Activated T-helper 9 cell treated with anti-CD3 and anti-CD28 coated beads, Interleukin-2, amount 50 U/mL, for 16 hours (primary cell): ENCODE data around the gene ANKRD33.
"Not testable (repeated sequence)": the region's sequence is repeated elsewhere in the genome, so short reads cannot be mapped to it uniquely, and the experiment has no call there.

ENCODE experiments used
- DNase-seq: peaks from one replicate; pipeline ENCODE4 v3.0.0-alpha.2; 2020; ENCODE audit warnings: low read depth

Gene ANKRD33

DNA sequence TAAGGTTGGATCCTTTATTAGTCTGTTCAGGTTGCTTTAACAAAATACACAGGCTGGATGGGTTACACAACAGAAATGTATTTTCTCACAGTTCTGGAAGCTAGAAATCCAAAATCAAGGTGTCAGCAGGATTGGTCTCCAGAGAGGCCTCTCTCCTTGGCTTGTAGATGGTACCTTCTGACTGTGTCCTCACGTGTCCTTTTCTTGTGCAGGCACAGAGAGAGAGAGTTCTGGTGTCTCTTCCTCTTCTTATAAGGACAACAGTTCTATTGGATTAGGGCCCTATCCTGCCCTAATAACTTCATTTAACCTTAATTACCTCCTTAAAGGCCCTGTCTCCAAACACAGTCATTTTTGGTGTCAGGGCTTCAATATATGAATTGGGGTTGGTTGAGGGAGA is 4.6 kb upstream of the ANKRD33 start:
- DNase-seq: no peak

DNA sequence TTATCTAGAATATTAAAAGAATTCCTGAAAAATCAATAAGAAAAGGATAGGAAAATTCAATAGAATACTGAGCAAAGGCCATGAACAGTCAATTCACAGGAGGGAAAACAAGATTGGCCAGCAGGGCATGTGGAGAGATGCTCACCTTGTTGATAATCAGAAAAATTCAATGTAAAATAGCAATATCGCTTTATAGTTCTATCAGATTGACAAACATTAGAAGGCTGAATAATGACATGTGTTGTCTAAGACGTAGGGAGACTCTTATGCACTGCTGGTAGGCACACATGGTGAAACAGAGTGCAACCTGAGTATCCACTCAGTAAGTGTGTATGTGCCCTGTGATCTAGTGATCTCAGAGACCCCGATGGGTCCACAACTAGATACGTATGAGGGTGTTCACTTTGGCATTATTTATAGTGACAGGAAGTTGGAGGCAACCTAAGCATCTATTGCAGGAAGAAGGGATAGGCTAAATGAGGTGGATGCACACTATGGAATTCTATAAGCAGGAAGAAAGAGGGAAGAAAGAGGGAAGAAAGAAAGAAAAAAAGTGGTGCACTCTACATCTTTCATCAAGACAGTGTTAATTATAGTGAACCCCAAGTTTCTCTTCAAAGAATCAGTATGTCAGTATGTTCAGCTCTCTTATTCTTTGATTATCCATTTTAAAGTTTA is 3.8 kb upstream of the ANKRD33 start:
- DNase-seq: no peak

DNA sequence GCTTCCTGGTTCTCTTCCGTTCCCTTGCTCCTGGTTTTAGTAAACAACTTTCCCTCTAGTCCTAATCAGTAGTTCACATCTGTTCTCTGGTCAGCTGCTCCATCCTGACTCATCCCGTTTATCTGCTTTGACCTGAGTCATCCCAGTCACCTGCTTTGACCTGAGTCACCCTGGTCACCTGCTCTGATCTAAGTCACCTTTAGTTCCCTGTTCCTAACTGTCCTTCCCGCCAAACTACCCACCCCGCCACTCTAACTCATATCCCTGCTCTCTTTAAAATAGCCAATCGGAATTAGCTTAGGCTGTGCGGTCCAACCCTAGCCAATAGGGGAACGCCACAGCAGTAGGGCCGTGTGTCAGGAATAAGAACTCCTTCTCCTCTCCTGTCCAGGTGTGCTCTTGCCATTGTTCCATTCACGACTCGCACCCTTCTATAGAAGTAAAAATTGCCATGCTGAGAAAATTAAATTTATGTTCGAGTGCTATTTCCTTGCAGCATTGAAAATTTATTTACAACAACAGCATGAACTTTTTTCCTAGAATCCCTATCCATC is 3.1 kb upstream of the ANKRD33 start:
- DNase-seq: no peak

DNA sequence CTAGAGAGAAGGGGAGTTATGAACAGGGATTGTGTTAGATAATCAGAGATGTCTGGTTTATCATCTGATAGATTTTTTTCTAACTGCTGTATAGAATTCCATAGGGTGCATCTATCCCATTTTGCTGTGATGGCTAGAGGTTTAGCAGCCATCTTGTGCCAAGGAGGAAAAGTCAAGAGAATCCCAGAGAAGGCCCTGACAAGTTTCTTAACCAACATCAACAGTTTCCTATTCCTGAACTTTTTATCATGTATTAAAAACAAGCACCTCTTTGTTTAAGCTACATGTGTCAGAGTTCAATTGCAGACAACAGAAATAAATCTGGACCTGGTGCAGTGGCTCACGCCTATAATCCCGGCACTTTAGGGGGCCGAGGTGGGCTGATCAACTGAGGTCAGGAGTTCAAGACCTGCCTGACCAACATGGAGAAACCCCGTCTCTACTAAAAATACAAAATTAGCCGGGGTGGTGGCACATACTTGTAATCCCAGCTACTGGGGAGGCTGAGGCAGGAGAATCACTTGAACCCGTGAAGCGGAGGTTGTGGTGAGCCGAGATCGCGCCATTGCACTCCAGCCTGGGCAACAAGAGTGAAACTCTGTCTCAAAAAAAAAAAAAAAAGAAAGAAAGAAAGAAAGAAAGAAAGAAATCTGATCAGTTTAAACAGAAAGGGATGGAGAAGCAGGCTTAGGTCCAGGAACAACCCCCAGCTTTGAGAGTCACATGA is 2.4 kb upstream of the ANKRD33 start:
- DNase-seq: not testable (repeated sequence)

DNA sequence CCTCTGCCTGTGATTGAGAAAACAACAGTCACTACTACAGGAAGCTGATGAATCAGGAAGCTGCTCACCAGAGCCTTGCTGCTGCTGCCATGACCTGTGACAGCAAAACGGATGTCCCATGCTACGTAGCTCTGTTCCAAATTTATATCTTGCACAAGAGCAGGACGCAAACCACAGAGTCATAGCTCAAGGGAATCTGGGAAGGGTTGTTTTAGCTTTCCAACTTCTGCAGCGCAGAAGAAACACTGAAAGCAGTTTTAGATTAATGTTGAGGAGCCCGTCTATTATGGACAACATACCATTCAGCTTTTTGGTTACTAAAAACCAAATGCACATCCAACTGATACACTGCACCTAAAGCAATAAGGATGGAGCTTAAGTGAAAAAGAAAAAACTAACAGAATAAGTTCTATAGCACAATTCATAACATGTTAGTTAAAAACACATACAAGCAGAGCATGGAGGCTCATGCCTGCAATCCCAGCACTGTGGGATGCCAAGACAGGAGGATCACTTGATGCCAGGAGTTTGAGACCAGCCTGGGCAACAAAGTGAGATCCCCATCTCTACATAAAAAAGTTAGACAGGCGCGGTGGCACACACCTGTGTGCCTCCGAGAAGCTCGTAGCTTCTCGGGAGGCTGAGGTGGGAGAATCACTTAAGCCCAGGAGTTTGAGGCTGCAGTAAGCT is 1.7 kb upstream of the ANKRD33 start:
- no peak for DNase-seq

DNA sequence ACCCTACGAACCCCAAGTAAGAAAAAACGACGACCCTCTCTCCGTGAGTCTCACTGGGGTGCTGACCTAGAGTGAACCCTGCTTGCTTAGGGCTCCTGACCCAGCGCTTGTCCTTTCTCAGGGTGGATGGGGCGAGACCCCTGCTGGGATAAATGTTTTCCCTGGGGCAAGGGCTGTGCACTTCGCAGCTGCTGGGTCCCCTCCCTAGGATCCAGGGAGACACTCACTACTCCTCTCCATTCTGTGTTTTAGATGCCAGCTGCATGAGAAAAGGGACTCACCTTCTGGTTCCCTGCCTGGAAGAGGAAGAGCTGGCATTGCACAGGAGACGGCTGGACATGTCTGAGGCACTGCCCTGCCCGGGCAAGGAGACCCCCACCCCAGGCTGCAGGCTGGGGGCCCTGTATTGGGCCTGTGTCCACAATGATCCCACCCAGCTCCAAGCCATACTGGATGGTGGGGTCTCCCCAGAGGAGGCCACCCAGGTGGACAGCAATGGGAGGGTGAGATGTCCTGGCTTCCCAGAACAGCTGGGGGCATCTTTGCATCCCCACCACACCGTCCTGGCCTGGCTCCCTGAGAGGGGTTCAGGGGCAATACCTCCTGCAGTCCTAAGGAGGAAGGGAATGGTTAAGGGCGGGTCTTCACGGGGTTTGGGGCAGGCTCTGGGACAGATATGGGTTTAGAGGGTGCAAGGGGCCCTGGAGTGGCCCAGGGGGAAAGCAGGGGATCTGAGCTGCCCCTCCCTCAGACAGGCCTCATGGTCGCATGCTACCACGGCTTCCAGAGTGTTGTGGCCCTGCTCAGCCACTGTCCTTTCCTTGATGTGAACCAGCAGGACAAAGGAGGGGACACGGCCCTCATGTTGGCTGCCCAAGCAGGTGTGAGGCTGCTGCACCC is 663 bp downstream of the ANKRD33 start:
- DNase-seq: no peak

DNA sequence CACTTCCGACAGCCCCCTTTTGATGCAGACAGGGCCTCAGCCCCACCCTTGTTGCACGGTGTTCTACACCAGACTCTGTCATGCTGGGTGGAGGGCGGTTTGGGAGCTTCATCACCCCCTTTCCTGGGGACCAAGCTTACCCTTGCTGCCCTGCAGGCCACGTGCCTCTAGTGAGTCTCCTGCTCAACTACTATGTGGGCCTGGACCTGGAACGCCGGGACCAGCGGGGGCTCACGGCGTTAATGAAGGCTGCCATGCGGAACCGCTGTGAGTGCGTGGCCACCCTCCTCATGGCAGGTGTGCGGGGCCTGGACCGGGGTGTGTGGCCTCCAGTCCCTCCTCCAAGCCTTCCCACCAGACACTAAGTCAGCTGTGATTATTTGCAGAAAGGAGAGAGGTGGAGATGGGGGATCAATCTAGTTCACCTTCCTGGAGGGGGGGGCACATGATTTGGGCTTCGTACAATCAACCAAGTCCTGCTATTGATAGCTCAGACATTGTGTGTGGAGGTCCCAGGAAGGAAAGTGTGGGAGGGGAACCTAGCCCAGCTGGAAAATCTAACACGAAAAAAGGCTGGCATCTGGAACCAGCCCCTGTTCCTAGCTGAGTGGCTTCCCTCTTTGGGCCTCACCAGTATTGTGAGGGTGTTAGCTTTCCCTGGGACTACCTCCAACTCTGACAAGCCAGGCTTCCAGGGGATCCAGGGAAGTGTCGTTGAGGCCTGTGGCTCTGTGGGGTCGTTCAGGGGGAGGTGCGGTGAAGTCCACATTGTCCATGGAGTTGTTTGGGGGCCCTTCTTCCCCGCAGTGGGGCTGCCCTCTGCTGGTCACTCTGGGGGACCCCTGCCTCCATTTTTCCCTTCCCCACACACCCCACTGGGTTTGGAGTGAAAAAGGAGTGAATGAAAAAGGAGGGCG is 1.6 kb downstream of the ANKRD33 start:
- no peak for DNase-seq

DNA sequence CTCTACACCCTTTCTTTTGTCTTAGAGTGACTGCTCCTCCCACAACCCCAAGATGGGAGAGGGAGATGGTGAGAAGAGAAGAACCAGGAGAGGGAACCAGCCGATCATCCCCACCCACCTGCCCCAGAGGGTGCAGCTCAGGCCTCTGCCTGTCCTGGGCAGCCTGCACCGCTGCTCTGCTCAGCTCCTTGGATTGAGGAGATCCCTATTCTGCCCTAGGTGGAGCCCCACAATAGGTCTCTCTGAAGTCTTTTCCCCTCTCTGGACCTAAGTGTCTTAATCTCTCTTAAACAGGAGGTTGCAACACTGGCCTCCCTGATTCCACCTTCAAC is 2.2 kb downstream of the ANKRD33 start:
- no peak for DNase-seq

DNA sequence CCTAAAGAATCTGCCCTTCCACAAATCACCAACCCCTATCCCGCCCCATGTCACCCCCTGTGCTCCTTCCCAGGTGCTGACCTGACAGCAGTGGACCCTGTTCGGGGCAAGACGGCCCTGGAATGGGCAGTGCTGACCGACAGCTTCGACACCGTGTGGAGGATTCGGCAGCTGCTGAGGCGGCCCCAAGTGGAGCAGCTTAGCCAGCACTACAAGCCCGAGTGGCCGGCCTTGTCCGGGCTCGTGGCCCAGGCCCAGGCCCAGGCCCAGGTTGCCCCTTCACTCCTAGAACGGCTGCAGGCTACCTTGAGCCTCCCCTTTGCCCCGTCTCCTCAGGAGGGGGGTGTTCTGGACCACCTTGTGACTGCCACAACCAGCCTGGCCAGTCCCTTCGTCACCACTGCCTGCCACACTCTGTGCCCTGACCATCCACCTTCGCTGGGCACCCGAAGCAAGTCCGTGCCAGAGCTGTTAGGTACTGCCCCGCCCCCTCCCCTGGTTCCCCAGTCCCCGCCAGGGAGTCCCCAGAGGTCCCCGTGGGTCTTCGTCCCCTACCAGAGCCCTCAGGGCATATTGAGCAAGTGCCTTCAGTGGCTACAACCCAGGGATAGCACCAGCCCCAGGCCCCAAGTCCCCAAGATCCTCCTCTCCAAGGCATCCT is 2.7 kb downstream of the ANKRD33 start:
- DNase-seq: no peak

DNA sequence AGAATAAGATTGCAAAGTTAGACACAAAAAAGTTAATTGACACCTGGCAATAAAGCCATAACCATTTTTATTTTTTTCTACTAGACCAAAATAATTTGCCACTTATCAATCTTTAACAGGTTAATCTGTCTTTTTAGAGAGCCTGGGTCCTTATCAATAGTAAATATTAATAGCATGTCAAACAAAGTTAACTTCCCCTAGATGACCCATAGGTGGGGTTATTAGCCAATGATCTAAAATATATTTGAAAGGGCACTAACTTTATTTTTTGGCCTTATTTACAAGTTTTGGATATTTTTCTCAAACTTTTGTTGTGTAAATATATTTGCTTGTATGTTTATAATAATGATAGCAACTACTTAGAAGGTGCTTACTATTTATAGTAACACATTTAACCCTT is 3.9 kb downstream of the ANKRD33 start:
- no peak for DNase-seq

DNA sequence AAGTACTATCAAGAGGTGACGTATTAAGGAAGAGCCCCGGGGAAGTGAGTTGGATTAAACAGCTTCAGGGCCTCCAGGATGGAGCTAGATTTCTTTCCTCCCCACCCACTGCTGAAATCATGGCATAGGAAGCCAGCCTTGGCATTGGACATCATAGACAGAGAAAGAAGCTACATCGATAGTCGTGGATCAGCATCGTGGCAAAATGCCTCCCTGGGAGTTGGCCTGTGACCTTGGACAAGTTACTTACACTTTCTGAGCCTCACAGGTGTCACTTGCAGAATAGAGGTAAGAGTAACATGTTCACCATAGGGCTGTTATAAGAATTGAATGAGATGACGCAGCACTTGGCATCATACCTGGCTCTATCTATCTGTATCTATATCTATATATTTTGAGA is 5.9 kb downstream of the ANKRD33 start:
- no peak for DNase-seq

DNA sequence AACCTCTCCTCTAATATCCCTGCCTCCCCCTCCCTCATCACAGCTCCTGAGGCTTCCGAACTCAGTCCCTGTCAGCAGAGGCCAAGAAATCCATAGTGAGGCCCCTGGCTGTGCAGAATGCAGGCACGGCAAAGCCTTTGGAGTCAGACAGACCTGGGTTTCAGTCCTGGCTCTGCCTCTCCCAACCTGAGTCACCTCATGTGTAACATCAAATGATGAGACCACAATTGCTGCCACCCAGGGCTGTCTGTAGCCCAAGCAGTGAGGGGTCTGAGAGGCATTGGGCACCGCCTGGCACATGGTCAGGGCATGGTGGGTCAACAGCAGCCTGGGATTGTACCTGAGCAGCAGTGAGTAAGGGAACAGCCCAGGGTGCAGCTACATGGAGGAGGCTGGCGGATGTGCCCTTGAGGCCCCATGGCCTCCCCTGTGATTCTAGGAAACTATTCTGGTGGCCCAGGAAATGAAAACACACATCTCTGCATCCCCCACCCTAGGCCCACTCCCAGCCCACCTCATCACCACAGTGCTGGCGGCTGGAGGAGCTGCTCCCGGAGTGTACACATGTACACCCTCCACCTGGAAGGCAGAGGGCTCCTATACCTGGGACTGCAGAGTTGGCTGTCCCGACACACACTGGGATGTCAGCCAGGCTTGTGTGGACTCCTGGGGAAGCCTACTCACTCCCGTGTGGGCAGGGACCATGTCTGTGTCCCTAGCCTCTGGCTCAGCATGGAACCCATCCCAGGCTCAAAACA is 7.7 kb downstream of the ANKRD33 start:
- no peak for DNase-seq

DNA sequence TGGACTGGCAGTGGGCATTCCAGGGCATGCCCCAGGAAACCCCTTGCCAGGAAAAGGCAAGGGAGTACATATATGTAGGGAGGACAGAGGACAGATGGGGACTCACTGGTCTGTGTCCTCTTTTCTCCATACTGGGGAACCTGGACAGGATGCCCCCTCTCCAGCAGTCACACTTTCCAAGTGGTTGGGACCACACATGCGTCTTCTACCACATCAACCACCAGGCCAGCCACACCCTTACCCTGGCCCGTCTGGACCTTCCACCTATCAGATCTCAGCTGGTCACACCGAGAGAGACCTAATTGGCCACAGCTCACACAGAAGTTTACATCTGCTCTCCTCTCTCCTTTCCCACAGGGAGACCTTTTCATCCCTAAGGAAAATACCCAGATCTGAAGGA is 8.3 kb downstream of the ANKRD33 start:
- no peak for DNase-seq

DNA sequence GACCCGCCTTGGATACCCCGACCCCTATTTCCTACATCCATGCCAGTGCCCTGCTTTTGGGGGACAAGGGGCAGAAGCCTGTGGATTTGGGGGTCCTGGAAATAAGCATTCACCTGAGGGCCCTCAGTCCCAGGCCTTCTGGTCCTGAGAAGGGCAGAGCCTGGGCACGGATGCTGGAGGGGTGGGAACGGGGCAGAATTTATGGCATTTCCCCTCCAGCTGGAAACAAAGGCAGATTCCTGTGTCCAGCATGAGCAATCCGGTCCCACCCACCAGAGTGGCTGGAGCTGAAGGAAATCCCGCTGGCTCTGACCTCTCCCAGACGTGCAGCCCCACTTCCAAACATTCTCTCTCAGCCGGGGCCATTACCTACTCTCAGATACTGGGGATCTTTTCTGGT is 9.3 kb downstream of the ANKRD33 start:
- no peak for DNase-seq

DNA sequence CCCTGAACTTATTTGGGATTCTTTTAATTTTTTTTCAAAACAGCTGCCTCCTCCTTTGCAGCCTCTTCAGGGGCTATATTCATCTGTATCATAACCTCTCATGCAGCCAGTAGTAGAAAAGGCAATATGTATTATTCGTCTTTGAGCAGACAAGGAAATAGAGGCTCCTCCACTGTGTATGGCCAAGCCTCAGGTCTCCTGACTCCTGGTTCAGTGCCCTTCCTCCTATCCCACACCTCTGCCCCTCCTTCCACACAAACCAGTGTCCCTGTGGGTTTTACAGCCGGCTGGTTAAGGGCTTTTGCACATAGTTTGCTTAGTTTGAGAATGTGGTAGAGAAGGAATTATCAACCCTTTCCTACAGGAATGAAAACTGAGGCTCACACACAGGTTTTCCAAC is 10.6 kb downstream of the ANKRD33 start:
- no peak for DNase-seq

DNA sequence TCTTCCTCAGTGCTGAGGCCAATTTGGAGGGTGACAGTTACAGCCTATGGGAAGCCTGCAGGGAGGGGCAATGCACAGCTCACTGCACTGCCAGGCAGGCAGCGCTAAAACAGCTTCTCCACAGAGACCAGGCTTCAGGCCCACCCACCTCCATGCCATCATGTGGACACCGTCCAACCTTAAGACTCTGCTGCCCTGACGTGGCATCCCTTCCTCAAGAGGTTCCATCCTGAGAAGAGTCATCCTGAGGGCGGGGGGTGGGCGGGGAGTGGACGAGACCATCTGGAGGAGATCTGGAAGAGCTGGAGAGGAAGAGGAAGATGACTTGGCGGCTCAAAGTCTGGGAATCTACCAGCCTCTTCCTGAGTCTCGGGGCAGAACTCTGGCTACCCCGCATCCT is 11.0 kb downstream of the ANKRD33 start:
- DNase-seq: no peak

DNA sequence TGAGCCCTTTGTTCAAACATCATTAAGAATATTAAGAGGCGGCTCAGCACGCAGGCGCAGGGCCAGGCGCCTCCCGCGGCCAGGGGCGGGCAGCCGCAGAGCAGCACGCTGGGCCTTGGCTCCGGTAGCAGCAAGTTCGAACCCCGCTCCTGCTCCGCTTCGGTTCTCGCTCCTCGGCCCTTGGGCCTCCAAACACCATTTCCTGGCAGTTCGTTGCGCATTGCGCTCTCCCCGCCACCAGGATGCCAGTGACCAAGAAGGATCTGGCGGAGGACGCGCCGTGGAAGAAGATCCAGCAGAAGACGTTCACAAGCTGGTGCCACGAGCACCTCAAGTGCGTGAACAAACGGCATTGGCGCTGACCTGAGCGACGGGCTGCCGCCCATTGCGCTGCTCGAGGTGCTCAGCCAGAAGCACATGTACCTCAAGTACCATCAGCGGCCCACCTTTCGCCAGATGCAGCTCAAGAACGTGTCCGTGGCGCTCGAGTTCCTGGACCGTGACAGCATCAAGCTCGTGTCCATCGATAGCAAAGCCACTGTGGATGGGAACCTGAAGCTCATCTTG is 12.5 kb downstream of the ANKRD33 start:
- DNase-seq: no peak

DNA sequence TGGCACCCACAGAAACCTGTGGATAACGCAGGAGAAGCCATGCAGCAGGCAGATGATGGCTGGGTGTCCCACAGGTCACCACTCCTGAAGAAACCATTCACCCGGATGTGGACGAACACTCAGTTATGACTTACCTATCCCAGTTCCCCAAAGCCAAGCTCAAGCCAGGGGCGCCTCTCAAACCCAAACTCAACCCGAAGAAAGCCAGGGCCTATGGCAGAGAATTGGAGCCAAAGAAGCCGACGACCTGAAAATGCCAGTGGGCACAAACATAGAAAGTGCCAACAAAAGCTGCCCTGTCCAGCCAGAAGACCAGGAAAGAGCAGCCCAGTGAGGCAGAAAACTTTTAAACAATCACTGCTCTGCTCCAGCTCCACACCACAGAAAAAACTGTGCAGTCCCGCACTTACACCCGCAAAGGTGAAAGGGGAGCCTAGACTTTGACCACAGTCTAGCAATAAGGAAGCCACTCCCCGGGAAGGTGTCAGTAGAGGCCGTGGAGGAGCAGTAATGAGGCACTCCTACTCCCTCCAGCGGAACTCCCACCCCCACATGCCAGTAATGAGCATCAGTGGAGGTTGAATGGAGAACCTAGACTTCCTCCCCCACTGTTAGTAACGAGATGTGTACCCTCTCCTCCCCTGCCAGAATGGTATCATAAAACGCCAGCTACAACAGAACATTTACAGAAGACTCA is 13.4 kb downstream of the ANKRD33 start:
- no peak for DNase-seq

DNA sequence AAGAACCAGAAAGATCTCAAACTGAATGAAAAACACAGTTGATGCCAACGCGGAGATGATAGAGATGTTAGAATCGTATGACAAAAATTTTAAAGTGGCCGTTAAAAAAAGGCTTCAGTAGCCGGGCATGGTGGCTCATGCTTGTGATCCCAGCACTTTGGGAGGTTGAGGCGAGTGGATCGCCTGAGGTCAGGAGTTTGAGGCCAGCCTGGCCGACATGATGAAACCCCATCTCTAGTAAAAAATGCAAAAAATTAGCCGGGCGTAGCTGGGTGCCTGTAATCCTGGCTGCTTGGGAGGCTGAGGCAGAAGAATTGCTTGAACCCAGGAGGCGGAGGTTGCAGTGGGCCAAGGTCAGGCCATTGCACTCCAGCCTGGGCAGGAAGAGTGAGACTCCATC is 14.0 kb downstream of the ANKRD33 start:
- no peak for DNase-seq
